GM18526 (cell line): Measurements from ENCODE around the gene KRTAP9-2.
"Not testable (repeated sequence)": the region's sequence is repeated elsewhere in the genome, so short reads cannot be mapped to it uniquely, and the experiment has no call there.

Experiments
- POLR2A ChIP-seq: IDR thresholded peaks from 3 replicates; pipeline ENCODE4 v1.6.1; 2011; ENCODE audit not compliant: insufficient read length; ENCODE audit errors: extremely low read depth

KRTAP9-2 gene

DNA sequence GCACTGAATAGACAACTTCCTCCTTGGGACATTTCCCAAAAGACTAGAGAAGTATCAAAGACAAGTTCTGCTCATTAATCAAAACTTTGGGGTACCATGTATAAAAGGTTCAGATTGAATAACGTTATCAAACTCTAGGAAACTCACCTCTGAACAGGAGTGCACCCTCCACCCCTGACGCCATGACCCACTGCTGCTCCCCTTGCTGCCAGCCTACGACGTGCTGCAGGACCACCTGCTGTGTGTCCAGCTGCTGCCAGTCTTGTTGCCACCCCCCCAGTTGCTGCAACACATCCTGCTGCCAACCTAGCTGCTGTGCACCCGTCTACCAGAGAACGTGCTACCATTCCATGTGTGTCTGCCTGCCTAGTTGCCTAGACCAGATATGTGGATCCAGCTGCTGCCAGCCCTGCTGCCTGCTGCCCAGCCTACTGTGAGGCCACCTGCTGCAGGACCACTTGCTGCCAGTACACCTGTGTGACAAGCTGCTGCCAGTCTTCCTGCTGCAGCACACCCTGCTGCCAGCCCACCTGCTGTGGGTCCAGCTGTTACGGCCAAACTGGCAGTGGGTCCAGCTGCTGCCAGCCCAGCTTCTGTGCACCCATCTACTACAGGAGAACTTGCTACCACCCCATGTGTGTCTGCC lies 13.8 kb upstream of the KRTAP9-2 start:
- no peak for TF ChIP-seq POLR2A

DNA sequence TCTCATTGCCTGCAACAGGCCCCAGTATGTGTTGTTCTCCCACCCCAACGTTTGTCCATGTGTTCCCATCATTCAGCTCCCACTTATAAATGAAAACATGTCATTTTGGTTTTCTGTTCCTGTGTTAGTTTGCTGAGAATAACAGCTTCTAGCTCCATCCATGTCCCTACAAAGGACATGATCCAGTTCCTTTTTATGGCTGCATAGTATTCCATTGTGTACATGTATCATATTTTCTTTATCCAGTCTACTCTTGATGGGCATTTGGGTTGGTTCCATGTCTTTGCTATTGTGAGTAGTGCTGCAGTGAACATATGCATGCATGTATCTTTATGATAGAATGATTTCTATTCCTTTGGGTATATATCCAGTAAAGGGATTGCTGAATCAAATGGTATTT lies 10.8 kb upstream of the KRTAP9-2 start:
- no peak for TF ChIP-seq POLR2A

DNA sequence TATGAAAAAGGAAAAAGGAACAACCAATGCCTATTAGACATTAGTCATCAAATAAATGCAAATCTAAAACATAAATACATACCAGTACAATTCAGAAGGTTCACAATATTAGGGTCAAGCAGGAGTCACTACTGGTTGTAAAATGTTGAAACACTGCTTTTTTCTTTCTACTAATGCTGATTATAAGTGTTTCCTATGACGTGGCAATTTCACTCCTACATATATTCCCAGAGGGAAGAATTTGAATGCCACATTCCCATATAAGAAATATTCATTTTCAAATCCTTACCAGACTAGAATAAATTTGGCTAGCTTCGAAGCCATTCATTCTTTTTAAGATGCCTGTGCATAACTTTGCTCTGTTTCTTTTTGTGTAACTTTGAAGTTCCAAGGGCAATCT lies 2.6 kb upstream of the KRTAP9-2 start:
- no peak for TF ChIP-seq POLR2A

DNA sequence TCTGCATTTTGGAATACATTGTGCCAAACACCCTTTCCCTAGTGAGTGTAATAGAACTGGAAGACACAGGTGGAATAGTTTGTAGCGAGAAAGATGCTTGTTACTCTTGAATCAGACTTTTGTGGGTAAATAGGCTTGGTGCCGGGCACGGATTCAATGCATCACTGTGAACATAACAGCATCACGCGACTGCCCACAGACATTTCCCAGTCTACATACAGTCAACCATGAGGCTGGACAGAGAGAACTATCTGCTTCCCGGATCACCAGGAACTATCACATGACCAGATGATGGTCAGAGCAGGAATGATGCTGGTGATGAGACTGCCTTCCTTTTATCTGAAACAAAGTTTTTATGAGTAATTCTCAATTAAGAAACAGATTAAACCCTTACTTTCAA lies 397 bp upstream of the KRTAP9-2 start:
- TF ChIP-seq POLR2A: no peak

DNA sequence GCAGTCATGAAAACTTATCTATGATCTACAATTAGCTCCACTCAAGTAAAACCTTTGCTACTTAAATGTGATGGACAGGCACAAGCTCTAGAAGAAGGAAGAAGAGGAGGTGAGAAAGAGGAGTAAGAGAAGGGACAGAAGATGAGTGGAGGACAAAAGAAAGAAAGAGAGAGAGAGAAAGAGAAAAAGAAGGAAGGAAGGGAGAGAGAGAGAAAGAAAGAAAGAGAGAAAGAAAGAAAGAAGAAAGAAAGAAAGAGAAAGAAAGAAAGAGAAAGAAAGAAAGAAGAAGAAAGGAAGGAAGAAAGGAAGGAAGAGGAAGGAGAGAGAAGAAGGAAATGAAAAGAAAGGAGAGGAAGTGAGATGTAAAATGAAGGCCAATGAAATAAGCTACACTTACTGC lies 3.6 kb downstream of the KRTAP9-2 start:
- no peak for TF ChIP-seq POLR2A

DNA sequence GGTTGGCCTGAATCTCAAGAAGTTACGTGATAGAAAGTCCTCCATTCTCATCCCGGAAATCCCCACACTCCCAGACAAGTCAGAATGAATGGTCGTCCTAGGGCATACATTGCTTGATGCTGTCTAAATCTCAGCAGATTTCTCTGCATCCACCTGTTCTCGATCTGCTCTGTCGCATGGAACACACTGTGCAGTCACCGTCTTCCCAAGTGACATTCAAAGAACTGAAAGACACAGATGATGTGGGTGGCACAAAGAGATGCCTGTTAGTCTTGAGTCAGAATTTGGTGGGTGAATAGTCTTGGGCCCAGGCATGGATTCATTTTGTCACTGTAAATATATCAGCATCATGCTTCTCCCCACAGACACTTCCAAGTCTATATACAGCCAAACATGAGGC lies 5.3 kb downstream of the KRTAP9-2 start:
- TF ChIP-seq POLR2A: no peak

DNA sequence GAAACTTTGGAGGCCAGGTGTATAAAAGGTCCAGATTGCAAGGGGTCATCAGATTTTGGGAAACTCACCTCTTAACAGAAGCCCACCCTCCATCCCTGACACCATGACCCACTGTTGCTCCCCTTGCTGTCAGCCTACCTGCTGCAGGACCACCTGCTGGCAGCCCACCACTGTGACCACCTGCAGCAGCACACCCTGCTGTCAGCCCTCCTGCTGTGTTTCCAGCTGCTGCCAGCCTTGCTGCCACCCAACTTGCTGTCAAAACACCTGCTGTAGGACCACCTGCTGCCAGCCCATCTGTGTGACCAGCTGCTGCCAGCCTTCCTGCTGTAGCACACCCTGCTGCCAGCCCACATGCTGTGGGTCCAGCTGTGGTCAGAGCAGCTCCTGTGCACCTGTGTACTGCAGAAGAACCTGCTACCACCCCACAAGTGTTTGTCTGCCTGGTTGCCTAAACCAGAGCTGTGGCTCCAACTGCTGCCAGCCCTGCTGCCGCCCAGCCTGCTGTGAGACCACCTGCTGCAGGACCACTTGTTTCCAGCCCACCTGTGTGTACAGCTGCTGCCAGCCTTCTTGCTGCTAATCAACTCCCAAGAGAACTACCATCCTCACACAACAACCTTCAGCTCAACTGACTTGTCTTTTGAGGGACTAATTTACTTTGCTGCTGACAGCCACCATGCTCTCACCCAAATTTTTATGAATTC lies 6.1 kb downstream of the KRTAP9-2 start, which contains the start of gene KRTAP9-3:
Gene KRTAP9-3 (plus strand): TSS at position 51 of the 707 bp plus-strand sequence. CDS start 53 bp downstream, at position 104.
- TF ChIP-seq POLR2A: not testable (repeated sequence)

DNA sequence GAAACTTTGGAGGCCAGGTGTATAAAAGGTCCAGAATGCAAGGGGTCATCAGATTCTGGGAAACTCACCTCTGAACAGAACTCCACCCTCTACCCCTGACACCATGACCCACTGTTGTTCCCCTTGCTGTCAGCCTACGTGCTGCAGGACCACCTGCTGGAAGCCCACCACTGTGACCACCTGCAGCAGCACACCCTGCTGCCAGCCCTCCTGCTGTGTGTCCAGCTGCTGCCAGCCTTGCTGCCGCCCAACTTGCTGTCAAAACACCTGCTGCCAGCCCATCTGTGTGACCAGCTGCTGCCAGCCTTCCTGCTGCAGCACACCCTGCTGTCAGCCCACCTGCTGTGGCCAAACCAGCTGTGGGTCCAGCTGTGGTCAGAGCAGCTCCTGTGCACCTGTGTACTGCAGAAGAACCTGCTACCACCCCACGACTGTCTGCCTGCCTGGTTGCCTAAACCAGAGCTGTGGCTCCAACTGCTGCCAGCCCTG lies 11.5 kb downstream of the KRTAP9-2 start, which contains the start of gene KRTAP9-8:
Gene KRTAP9-8 (plus strand): TSS at position 51 of the 489 bp plus-strand sequence. CDS start 53 bp downstream, at position 104.
- TF ChIP-seq POLR2A: not testable (repeated sequence)

DNA sequence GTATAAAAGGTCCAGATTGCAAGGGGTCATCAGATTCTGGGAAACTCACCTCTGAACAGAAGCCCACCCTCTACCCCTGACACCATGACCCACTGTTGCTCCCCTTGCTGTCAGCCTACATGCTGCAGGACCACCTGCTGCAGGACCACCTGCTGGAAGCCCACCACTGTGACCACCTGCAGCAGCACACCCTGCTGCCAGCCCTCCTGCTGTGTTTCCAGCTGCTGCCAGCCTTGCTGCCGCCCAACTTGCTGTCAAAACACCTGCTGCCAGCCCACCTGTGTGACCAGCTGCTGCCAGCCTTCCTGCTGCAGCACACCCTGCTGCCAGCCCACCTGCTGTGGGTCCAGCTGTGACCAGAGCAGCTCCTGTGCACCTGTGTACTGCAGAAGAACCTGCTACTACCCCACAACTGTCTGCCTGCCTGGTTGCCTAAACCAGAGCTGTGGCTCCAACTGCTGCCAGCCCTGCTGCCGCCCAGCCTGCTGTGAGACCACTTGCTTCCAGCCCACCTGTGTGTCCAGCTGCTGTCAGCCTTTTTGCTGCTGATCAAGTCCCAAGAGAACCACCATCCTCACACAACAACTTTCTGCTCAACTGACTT lies 23.3 kb downstream of the KRTAP9-2 start, which contains the start of gene KRTAP9-4:
Gene KRTAP9-4 (plus strand): TSS at position 51 of the 604 bp plus-strand sequence. CDS start 34 bp downstream, at position 85.
- TF ChIP-seq POLR2A: not testable (repeated sequence)

DNA sequence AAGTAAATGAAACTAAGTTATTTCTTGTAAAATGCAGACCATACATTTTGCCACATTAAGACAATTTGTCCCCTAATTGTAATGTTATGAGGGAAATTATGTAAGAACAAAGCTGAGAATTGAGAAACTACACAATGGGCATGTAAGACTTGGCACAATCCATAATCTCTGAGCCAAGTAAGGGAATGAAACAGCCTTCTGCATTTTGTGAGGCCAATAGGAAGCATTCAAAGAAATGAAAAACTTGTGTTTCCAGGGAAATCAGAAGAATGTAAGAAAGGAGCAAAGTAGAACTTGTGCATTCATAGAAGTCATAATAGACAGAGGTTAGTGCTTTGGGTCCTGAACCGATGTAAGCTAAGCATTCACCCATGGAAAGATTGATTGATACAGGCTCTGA lies 24.8 kb downstream of the KRTAP9-2 start:
- no peak for TF ChIP-seq POLR2A

DNA sequence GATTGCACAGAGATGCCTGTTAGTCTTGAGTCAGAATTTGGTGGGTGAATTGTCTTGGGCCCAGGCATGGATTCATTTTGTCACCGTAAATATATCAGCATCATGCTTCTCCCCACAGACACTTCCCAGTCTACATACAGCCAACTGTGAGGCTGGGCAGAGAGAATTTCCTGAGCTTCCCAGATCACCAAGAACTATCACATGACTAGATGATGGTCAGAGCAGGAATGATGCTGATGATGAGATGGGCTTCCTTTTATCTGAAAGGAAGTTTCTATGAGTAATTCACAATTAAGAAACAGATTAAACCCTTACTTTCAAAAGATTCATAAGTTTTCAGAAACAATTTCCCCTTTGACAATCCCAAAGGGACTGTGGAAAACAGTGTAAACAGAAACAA lies 28.4 kb downstream of the KRTAP9-2 start:
- no peak for TF ChIP-seq POLR2A

DNA sequence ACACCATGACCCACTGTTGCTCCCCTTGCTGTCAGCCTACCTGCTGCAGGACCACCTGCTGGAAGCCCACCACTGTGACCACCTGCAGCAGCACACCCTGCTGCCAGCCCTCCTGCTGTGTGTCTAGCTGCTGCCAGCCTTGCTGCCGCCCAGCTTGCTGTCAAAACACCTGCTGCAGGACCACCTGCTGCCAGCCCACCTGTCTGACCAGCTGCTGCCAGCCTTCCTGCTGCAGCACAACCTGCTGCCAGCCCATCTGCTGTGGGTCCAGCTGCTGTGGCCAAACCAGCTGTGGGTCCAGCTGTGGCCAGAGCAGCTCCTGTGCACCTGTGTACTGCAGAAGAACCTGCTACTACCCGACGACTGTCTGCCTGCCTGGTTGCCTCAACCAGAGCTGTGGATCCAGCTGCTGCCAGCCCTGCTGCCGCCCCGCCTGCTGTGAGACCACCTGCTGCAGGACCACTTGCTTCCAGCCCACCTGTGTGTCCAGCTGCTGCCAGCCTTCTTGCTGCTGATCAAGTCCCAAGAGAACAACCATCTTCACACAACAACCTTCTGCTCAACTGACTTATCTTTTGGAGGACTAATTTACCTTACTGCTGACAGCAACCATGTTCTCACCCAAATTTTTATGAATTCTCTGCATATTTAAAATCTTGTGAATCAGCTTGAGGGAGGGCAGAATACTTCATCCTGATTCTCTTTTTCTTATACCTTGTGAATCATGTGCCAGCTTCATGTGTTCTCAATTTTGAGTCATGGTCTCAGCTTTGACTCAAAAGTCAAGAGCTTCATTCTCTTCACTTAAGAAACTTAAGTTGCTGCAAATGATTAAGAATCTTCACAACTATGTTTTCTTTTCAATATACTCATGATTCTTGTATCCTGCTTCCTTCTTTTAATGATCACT lies 29.2 kb downstream of the KRTAP9-2 start, which contains the start of gene KRTAP9-9:
Gene KRTAP9-9 (plus strand): TSS at position 4 of the 910 bp plus-strand sequence.
- not testable (repeated sequence) for TF ChIP-seq POLR2A

DNA sequence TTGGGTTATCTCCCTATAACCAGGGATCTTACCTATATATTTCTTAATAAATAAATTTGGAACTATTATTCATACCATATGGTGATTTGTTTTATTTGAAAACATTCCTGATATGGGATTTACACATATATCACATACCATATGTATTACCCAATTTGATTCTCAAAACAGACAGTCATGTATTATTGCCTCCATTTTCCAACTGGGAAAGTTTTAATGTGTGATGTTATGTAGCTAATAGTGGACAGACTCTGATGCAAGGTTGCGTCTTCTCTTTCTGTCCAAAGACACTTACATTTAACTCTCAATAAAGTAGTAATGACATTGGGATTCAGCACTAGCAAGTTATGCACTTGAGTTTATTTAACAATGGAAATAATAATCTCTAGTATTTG lies 29.8 kb downstream of the KRTAP9-2 start:
- no peak for TF ChIP-seq POLR2A

DNA sequence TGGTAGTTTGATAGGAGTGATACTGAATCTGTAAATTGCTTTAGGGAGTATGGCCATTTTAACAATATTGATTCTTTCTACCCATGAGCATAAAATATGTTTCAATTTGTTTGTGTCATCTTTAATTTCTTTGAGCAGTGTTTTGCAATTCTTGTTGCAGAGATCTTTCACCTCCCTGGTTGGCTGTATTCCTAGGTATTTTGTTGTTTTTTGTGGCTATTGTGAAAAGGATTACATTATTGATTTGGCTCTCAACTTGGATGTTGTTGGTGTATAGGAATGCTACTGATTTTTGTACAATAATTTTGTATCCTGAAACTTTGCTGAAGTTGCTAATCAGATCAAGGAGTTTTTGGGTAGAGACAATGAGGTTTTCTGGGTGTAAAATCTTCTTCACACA lies 32.0 kb downstream of the KRTAP9-2 start:
- no peak for TF ChIP-seq POLR2A

DNA sequence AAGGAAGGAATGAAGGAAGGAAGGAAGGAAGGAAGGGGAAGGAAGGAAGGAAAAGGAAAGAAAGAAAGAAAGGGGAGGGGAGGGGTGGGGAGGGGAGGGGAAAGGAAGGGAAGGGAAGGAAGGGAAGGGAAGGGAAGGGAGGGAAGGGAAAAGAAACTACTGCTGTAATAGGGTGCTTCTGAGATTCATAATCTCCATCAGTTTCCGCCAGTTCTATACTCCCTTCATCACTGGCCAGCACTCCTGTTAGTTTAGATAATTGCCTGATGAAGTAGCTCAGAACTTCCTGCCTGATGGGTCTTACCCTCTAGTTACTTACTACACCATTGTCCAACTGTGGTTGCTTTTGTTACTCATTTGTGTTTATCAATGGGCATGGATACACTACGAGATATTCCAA lies 36.8 kb downstream of the KRTAP9-2 start:
- TF ChIP-seq POLR2A: no peak

DNA sequence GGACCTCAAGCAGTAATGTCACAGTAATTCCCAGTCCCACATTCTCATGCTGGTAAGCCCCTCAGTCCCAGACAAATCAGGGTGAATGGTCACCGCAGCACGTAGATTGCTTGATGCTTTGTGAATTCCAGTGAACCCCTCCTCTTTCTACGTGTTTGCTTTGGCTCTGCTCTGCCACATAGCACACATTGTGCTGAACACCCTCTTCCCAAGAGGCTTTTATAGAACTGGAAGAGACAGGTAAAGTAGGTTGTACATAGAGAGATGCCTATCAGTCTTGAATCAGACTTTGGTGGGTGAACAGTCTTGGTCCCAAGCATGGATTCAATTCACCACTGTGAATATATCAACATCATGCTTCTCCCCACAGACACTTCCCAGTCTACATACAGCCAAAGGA lies 38.2 kb downstream of the KRTAP9-2 start:
- TF ChIP-seq POLR2A: no peak
